GM18511 (cell line): Measurements from ENCODE around the gene TNFRSF4.
A peak's percentile ranks its signal among the peaks of the same experiment; 100 is the strongest.
"Not testable (repeated sequence)": the region's sequence is repeated elsewhere in the genome, so short reads cannot be mapped to it uniquely, and the experiment has no call there.

Source experiments
- ATAC-seq: cut with Tn5 transposase; IDR thresholded peaks from one replicate; pipeline ENCODE4 v1.9.1; 2021; ENCODE audit warnings: mild to moderate bottlenecking, moderate library complexity; ENCODE audit not compliant: unreplicated experiment

TNFRSF4 gene

DNA sequence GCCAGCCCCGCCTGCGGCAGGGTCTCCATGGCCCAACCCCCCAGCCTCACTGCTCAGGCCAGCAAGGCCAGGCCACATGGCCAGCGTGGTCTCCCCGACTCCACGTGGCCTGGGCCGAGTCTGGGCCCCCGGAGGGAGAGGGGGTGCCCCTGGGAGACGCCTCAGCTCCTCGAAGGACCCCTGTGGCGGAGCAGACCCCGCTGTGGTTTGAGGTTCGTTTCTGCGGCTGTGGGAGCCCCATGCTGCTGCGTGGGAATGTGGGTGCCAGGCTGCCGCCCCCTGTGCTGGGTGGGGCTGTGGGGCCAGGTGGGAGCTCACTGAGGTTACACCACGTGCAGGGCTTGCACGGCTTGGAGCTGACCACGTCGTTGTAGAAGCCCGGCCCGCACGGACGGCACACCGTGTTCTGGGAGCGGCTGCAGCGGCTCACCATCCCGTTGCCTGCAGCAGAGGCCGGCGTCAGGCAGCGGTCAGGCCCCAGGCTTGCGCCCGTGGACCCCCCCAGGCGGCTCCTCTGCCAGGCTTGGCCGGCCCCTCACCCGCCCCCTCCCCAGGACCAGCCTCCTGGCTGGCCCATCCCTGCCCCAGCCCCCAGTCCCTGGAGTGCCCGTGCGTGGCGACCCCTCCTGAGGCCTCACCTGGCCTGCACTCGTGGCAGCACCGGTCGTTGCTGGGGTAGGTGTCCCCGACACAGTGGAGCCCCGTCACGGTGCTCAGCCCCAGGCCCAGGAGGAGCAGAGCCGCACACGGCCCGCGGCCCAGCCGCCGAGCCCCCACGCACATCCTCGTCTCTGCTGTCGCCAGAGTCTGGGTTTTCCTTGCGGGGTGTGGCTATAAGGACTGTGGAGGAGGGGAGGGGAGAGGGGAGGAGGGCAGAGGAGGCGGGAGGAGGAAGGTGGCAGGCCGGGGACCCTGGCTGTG is at the start of gene TNFRSF4:
TNFRSF4 (minus strand) TSS at position 809 of the 921 bp plus-strand sequence; CDS start at position 783, 26 bp downstream.
- ATAC-seq: no peak

DNA sequence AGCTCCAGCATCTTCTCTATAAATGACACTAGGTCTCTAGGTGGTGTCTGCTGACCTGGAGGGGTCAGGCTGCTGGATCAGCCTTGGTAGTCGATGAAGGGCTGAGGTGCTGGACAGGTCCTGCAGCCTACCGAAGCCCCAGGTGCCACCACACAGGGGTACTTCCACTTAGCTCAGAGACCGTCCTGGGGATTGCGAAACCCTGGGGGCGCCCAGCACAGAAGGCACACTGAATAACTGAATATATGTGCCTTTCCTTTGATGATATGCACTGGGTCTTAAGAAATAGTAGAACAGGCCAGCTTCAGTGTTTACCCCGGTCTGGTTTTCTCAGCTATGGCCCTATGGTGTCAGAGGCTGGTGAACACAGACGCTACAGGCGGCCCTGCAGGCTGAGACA is 48.8 kb upstream of the TNFRSF4 start:
- no peak for ATAC-seq

DNA sequence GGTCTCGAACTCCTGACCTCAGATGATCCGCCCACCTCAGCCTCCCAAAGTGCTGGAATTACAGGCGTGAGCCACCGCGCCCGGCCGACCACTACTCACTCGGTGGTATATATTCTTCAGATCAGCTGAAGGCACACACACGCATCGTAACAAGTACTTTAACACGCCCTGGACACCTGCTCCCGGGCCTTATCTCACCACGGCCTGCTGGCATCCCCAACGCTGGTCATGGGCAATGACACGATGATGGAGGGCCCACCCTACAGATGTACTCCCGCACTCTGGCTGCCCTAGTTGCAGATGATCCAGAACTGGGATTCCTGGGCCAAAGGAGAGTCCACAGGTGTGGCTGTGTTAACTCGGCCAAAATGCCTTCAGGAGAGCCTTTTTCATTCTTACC is 48.1 kb upstream of the TNFRSF4 start:
- no peak for ATAC-seq

DNA sequence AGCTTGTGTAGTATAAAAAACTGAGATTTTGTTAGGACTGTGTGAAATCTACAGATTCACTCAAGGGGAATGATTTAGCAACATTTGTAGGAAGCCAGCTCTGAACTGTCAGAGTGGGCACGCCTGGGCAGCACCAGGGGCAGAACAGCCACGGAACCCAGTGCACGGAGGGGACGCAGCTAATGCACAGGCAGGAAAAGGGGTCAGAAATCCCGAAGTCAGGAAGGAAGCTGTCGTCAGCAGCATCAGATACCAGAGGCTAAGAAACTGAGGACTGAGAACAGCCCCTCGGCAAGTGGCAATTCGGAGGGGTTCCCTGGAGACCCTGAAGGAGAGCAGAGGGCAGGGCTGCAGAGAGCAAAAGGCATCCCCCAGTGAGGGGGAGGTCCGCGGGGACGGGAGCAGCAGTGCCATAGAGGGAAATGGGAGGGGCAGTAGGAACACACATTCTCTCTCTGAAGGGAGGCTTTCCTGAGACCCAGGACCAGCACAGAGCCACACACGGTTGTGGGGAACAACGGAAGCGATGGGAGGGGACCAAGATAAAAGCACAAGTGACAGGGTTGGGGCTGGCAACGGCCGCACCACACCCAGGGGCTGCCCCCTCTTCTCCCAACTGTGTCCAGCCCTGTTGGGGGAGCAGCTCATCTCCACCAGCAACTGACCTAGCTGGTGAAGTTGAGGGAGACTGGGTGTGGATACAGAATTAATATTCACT is 47.0 kb upstream of the TNFRSF4 start:
- ATAC-seq: no peak

DNA sequence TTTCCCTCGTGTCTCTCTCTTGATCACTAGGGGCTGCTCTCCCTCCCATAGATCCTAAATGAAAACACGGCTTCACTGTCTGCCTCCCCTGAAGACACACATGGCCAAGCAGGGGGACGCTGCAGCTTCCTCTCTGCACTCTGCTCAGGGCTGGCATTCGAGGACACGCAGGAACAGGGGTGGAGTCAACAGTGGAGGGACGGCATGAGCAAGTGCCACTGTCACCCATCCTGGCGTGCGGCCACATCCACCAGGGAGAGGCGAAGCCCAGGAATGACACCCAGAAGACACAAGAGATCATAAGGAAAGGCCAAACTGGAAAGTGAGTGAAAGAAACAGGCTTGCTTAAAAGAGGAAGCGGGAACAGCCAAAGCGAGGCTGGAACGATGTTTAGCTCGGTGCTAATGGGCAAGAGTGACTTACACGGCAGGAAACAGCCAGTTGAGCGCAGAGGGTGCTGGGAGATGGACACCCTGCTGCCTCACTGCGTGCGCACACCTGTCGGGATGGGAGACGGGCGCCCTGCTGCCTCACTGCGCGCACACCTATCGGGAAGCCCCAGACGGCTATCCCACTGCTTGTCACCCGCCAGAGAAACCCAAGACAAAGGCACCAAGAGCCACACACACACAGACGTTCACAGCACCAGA is 46.1 kb upstream of the TNFRSF4 start:
- ATAC-seq: no peak

DNA sequence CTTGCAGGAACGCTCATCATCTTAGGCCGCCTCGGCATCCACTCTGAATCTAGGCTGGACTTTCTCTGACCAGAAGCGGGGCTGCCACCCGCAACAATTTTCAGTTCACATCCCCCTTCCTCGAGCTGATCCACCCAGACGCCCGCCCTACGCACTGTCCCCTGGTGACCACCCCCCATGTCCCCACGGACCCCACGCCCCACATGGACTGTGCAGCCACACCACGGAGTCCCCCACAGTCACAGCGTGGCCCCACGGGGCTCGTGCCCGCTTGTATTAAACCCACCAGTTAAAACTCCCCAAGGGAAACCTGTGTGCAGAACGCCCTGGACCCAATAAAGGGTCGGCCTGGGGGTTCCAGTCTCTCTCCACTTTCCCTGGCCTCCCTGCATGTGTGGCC is 45.6 kb upstream of the TNFRSF4 start:
- ATAC-seq: no peak

DNA sequence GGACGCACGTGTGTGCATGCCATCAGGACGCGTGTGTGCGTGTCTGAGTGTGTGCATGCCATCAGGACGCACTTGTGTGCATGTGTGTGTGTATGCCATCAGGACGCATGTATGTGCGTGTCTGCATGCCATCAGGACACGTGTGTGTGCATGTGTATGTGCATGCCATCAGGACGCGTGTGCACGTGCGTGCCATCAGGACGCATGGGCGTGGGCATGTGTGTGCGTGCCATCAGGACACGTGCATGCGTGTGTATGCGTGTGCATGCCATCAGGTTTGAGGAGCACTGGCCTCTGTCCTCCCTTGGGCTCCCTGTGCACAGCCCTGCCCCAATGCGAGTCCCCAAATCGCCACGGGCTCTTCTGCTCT is 45.2 kb upstream of the TNFRSF4 start:
- ATAC-seq: no peak

DNA sequence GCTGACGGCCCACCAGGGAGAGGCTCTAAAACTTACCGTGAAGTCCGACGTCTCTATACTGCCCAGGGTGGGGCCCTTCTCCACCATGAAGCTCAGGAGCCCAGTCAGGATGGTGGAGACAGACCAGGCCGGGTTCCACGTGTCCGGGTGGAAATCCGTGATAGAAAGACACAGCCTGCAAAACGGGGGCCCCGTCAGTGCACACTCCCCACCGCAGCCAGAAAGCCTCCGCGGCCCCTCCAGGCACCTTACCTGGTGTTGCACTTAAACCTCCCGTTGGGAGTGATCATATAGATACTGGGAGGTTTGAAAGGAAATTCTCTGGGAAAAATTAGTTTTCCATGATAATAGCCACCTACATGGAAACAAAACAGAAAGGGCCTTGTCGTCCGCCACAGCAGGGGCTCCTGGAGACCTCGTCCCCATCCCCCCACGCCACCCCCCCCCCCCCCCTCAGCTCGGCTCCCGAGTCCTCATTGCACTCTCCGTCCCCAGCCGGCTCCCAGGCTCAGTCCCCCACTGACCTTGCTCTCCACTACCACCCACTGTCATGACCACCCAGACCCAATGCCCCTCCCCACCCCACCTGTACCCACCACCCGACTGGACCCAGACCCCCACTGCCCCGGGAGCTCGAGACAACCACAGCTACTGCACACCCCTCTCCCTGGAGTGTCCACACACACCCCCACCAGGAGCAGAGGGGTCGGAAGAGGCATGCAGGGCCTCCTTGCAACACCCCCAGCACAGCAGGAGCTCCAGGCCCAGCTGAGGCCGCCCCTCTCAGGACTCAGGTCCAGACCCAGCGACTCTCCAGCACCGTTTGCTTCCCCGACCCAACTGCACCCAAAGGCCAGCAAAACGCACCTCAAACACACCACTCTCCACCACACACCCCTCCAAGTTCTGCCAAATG is 43.3 kb upstream of the TNFRSF4 start:
- no peak for ATAC-seq

DNA sequence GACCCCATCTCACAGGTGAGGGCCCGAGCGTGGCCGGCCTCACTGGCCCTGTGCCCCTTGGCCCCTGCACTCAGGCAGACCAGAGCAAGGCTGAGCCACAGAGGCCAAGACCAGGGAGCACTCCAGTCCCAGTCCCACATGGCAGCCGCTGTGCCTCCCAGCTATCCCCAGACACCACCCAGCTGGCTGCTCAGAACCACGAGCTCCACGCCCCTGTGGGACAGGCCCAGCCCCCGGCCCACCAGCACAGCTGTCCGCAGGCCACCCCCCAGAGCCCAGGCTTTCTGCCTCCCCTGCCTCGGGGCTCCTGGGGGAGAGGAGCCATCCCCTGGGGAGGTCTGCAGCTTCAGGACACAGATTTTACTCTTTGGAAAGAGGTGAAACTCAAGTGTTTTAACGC is 41.7 kb upstream of the TNFRSF4 start:
- no peak for ATAC-seq

DNA sequence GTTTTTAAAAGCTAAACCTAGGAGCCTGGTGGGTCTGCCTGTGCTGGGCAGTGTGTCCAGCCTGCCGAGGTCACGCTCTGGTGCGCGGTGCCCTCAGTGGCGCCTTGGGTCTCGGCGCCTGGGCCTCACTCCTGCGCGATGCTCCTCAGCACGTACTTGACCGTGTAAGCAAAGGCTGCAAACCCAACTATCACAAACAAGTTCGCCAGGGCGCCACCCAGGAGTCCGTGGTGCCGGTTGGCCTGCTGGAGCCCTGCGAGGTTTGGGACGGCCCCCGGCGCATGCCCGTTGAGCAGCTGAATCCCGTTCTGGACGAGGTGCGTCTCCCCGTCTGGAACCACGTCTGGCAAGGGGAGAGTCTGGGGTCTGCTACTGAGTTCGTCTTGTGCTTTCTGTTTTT is 41.1 kb upstream of the TNFRSF4 start:
- ATAC-seq: no peak

DNA sequence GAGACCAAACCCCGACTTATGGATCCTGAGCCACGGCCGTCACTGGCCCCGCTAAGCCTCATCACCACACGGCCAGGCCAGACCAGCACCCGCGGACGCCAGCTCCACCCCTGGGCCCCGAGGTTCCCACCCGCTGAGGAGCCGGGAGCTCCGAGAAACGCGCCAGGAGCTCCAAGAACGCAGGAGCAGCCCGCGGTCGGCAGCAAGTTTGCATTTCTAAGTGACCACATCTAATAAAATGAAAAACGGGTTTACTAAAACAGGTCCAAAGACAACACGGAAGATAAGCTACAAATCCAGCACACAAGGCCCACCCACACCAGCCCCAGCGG is 40.7 kb upstream of the TNFRSF4 start:
- ATAC-seq: no peak

DNA sequence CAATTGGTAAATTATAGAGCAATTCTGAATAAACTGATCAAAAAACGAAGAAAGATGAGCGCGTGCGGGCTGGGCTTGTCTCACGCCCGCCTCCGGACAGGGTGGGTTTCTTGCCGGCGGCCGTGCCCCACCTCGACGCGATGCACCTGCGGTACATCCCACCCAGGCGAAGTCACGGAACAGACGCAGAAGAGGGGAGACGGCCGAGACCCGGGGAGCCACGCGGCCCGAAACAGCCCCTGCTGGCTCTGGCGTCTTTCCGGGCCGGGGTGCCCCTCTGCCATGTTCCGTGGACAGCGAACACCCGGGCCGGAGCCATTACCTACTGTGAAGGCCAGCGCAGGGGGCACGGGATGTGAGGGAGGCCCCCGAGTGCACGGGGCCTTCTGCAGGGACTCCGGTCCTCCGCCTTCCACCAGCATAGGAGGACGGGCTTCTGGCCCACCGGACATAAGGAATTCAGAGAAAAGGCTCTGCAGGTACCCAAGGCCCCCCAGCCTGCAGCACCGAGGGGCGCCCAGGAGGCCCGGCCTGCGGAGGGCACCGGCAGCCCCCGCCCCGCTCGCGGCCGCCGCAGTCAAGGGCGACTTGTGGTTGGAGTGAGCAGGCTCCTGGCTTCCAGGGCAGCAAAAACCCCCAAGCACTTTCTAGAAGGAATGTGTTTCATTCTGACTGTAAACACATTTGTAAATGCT is 40.2 kb upstream of the TNFRSF4 start:
- ATAC-seq: no peak

DNA sequence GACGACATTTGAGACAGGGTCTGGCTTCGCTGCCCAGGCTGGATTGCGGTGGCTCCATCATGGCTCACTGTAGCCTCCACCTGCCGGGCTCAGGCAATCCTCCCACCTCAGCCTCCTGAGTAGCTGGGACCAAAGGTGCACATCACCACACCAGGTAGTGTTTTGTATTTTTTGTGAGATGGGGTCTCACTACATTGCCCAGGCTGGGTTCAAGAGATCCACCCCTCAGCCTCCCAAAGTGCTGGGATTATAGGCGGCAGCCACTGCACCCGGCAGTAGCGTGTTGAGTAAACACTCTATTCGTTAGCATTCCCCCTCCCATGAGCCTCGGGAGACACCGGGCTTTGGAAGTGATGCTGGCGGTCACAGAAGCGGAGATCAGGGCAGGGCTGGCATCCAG is 39.4 kb upstream of the TNFRSF4 start:
- ATAC-seq: no peak

DNA sequence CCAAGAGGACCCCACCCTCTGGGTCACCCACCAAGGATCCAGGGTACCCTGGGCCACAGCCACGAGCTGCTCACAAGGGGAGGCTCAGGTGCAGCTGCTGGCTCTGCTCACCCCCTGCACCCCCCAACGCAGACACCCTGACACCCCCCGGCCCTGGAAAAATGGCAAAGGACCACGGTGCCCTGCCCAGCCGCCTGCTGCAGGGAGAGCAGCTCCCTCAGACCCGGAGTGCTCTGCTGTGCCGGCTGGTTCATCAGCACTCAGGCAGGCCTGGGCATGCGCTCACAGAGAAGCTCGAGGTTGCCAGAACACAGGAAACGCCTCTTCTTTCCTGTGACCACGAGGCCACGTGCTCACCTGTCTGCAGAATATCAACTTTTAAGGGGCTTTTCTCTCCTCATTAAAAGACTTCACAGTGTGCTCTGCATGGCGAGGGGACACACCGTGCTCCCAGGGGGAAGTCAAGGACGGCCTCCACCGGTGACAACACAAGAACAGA is 36.9 kb upstream of the TNFRSF4 start:
- ATAC-seq: peak; percentile 75

DNA sequence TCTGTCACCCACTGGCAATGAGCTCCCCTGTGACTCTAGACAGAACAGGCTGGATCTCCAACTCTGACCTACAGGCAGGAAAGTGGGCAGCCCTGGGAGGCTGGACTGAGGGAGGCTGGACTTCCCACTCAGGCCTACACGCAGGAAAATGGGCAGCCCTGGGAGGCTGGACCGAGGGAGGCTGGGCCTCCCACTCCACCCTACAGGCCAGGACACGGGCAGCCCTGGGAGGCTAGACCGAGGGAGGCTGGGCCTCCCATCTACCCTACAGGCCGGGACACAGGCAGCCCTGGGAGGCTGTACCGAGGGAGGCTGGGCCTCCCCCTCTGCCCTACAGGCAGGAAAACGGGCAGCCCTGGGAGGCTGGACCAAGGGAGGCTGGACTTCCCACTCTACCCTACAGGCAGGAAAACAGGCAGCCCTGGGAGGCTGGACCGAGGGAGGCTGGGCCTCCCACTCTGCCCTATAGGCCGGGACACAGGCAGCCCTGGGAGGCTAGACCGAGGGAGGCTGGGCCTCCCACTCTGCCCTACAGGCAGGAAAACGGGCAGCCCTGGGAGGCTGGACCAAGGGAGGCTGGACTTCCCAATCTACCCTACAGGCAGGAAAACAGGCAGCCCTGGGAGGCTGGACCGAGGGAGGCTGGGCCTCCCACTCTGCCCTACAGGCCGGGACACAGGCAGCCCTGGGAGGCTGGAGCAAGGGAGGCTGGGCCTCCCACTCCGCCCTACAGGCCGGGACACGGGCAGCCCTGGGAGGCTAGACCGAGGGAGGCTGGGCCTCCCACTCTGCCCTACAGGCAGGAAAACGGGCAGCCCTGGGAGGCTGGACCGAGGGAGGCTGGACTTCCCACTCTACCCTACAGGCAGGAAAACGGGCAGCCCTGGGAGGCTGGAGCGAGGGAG is 34.3 kb upstream of the TNFRSF4 start:
- not testable (repeated sequence) for ATAC-seq

DNA sequence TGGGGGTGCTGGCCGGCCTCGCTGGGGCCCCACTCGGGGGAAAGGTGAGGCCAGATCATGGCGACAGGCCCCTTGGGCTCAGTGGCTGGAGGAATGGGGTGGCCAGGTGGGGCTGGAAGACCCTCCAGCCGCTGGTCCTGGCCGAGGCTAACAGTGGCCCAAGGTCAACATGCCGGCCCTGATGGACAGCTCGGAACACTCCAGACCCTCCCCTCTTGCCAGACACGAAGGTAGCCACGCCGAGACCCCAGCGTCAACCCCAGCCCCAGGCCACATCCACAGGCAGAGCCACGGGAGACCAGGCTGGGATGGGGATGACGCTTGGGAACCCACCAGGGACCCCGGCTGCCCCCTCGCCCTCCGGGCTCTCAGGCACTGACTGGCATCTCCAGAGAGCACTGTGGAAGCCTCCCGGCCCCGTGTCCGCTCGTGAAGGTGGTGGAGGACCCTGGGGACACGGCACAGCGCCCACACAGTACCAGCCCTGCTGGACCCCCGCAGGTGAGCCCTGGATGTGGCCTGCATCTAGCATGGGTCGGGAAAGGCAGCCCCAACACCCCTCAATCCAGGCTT is 33.5 kb upstream of the TNFRSF4 start:
- ATAC-seq: no peak

DNA sequence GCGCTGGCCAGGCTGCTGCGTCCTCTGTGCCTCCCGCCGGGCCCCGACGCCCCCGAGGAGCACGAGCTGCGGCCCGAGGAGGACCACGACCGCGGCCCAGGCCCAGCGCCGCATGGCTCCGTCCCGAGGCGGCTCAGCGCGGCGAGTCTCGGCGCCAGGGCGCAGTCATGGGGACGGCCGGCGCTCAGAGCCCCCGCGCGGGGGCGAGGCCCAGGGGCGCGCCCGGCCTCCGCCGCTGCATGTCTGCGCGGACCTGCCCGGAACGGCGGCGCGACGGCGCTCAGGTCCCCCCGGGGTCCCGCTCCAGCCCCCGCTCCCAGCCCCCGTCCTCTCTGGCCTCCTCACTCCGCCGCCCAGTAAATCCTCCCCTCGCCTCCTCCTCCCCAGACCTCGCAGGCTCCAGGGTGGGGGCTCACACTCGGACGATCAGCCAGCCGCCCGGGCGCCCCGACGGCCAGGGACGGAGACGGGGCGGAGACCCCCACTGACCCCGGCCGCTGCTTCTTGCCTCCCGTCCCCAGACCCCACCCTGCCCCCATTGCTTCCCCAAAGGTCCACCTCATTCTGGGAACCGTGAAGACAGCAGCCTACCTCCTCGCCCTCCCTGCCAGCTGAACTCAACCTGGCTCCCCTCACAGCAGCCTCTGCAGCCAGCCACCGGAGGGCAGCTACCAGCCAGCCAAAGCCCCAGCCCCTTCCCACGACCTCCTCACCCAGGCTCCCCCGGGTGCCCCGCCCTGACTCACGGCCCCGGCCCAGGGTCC is 32.8 kb upstream of the TNFRSF4 start, which contains the start of gene C1QTNF12:
C1QTNF12 (minus strand) TSS at position 146 of the 764 bp plus-strand sequence; CDS start at position 114, 32 bp downstream.
- ATAC-seq: no peak
